Activated effector memory CD4-positive, alpha-beta T cell treated with Interleukin-2 at 50 U/mL for 16 hours (primary cell): ENCODE measurements around the gene PDE10A.
"Not testable (repeated sequence)": the region's sequence is repeated elsewhere in the genome, so short reads cannot be mapped to it uniquely, and the experiment has no call there.

ENCODE experiments used
- DNase-seq: peaks from one replicate; pipeline ENCODE4 v3.0.0-alpha.2; 2020

The PDE10A gene

GRCh38 chr6:165519316-165519715 is 143.7 kb downstream of the PDE10A start:
- DNase-seq = no peak

- no peak for DNase-seq
Measured at GRCh38 chr6:165515963-165516624, 146.9 kb downstream of the PDE10A start.

- no peak for DNase-seq
Measured at GRCh38 chr6:165514621-165515020, 148.4 kb downstream of the PDE10A start.

- DNase-seq = no peak
Measured at GRCh38 chr6:165511807-165512206, 151.2 kb downstream of the PDE10A start.

- no peak for DNase-seq
Measured at GRCh38 chr6:165508321-165508869, 154.6 kb downstream of the PDE10A start.

GRCh38 chr6:165506657-165507056 is 156.4 kb downstream of the PDE10A start:
- DNase-seq = no peak

GRCh38 chr6:165500214-165500907 is 162.7 kb downstream of the PDE10A start:
- not testable (repeated sequence) for DNase-seq

GRCh38 chr6:165497472-165497871 is 165.6 kb downstream of the PDE10A start:
- no peak for DNase-seq

- no peak for DNase-seq
Measured at GRCh38 chr6:165488624-165489295, 174.3 kb downstream of the PDE10A start.

GRCh38 chr6:165487950-165488349 is 175.1 kb downstream of the PDE10A start:
- no peak for DNase-seq

GRCh38 chr6:165487347-165487746 is 175.7 kb downstream of the PDE10A start:
- DNase-seq = no peak

GRCh38 chr6:165486183-165487137 is 176.6 kb downstream of the PDE10A start:
- DNase-seq = no peak

GRCh38 chr6:165484178-165484889 is 178.7 kb downstream of the PDE10A start:
- no peak for DNase-seq

- no peak for DNase-seq
Measured at GRCh38 chr6:165481921-165482320, 181.1 kb downstream of the PDE10A start.

GRCh38 chr6:165480916-165481315 is 182.1 kb downstream of the PDE10A start:
- no peak for DNase-seq

- DNase-seq = no peak
Measured at GRCh38 chr6:165478581-165478980, 184.5 kb downstream of the PDE10A start.

GRCh38 chr6:165469483-165469882 is 193.6 kb downstream of the PDE10A start:
- no peak for DNase-seq

GRCh38 chr6:165468340-165469235 is 194.5 kb downstream of the PDE10A start:
- DNase-seq = no peak

- not testable (repeated sequence) for DNase-seq
Measured at GRCh38 chr6:165463499-165463898, 199.5 kb downstream of the PDE10A start.

- DNase-seq = not testable (repeated sequence)
Measured at GRCh38 chr6:165459605-165460301, 203.3 kb downstream of the PDE10A start.
